Esophagus squamous epithelium (tissue), 4 donors: ENCODE measurements around the gene ATP23.

ENCODE experiments used
- CTCF ChIP-seq, 6 experiments: fragments of 450-650 bp in 4 of 6; fragments of 200-600 bp in 2 of 6; sonication (generic) in 2 of 6; IDR thresholded peaks; one replicate each; pipeline ENCODE4 v1.5.1; 2016 to 2019; ENCODE audit warnings: antibody characterized with exemption in 6 of 6, mild to moderate bottlenecking in 4 of 6, moderate library complexity in 4 of 6
- POLR2A ChIP-seq, 4 donors: fragments of 450-650 bp; IDR thresholded peaks; one replicate each; pipeline ENCODE4 v1.6.1; 2017; ENCODE audit warnings: antibody characterized with exemption in 4 of 4, mild to moderate bottlenecking in 4 of 4, moderate library complexity in 3 of 4

GRCh38 chr12:57904426-57904825, 36.9 kb upstream of the ATP23 start:
- no peak for TF ChIP-seq CTCF (IDR thresholded peaks at IDR 0.05)
- no peak for TF ChIP-seq POLR2A (IDR thresholded peaks at IDR 0.05)
